ENCODE data around the gene TDRD9.

TDRD9 gene

DNA sequence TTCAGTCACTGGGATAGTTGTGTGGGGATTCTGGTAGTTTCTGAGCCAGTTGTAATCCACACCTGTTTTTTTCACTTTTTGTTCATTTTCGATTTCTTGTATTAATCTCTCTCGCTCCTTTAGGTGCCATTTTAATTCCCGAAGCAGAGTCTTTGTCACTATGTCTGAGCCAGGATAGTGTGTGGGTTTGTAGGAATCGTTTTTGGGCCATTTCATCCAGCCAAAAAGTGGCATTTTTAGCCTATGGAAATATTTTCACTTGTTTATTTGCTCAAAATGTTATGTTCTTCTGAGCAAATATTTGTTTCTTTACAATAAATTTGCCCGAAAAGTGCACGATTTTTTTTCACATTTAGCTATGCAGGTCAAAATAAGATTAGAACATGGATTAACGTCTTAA lies 13.2 kb downstream of the TDRD9 start:
- Histone ChIP-seq H3K4me3 (ENCODE audit: low read length) (no peak overlapping the region), H3K27me3 (ENCODE audit: control insufficient read depth, insufficient read depth, low read length) (no peaks in the 10 kb centered on the region), H3K9ac (ENCODE audit: low read length) (no peak overlapping the region), H3K4me1 (ENCODE audit: control insufficient read depth, insufficient read depth, low read length) (no peaks in the 10 kb centered on the region), H3K36me3 (ENCODE audit: control insufficient read depth, insufficient read depth, low read length) (no peaks in the 10 kb centered on the region), H3K9me3 (ENCODE audit: control insufficient read depth, low read length) (no peaks in the 10 kb centered on the region)

DNA sequence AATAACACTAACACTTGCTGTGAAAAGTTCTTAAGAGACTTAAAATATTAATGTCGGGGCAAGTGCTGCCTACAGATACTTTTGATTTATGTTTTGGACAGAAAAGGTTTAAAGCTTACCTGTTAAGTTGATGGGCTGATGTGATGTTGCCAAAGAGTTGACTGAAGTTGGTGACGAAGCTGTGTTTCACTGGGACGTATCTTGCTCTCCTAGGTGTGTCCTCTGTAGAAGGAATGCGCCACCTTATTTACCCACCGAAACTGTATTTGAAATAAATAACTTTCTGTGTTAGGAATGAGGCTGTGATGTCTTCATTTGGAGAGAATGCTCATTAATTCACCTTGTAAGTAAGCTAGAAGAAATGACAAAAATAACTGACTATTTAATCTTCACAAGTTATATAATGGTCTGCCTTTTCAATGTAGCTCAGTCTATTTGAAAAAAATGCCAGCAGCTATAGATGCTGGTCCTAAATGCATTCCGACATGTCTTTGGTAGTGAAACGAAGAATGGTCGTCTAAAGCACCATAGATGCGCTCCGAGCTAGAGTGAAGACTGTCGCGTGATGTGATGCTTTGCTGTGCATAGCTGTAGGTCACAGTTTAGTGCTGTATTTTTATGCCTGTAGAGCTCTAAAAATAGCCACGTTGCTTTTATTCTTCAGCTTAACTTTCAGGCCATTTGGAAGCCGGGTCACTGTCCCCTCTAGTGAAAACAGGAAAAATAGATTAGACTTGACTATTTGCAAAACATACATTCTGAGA lies 13.9 kb downstream of the TDRD9 start, which contains the start of gene RD3L:
Gene RD3L, minus strand, starts transcription at position 557 of the 764 bp plus-strand sequence. CDS start 834 bp downstream, outside the sequence.
- no peak within 1 kb of the TSS for H3K4me3 ChIP-seq (ENCODE audit: low read length)
- no peaks in the 10 kb centered on the region for H3K36me3 ChIP-seq (ENCODE audit: control insufficient read depth, insufficient read depth, low read length)
- H3K9ac ChIP-seq (ENCODE audit: low read length): no peak within 1 kb of the TSS
- no peaks in the 10 kb centered on the region for H3K4me1 ChIP-seq (ENCODE audit: control insufficient read depth, insufficient read depth, low read length)
- H3K9me3 ChIP-seq (ENCODE audit: control insufficient read depth, low read length): no peaks in the 10 kb centered on the region
- no peaks in the 10 kb centered on the region for H3K27me3 ChIP-seq (ENCODE audit: control insufficient read depth, insufficient read depth, low read length)

DNA sequence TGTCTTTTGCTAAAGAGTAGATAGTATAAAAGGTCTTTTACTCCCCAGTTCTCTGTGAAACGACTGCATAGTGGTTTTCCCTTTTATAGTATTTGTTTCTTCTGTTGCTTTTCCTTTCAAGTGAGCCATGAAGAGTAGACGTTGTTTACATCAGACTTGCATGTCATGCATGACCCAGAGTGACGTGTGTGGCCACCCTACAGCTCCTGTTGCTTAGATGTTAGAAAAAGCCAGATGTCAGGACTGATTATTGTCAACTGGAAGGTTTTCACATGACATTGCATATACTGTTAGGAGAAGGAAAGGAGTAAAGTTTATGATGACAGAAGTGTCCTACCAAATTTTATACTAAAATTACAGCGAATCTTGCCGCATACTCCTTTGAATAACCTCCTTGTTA lies 15.4 kb downstream of the TDRD9 start:
- Histone ChIP-seq H3K4me1 (ENCODE audit: control insufficient read depth, insufficient read depth, low read length) (no peaks in the 10 kb centered on the region), H3K36me3 (ENCODE audit: control insufficient read depth, insufficient read depth, low read length) (no peaks in the 10 kb centered on the region), H3K27me3 (ENCODE audit: control insufficient read depth, insufficient read depth, low read length) (no peaks in the 10 kb centered on the region), H3K9ac (ENCODE audit: low read length) (no peak overlapping the region), H3K9me3 (ENCODE audit: control insufficient read depth, low read length) (no peaks in the 10 kb centered on the region), H3K4me3 (ENCODE audit: low read length) (no peak overlapping the region)

DNA sequence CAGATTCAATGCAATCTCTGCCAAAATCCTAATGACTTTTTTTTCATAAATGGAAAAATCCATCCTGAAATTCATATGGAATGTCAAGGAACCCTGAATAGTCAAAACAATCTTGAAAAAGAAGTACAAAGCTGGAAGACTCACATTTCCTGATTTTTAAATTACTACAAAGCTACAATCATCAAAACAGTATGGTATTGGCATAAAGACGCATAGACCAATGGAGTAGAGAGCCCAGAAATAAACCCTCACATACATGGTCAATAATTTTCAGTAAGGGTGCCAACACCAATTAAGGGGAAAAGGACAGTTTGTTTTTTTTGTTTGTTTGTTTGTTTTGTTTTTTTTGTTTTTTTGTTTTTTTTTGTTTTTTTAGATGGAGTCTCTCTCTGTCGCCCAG lies 18.7 kb downstream of the TDRD9 start:
- Histone ChIP-seq H3K9me3 (ENCODE audit: control insufficient read depth, low read length) (no peaks in the 10 kb centered on the region), H3K9ac (ENCODE audit: low read length) (no peak overlapping the region), H3K4me3 (ENCODE audit: low read length) (no peak overlapping the region), H3K27me3 (ENCODE audit: control insufficient read depth, insufficient read depth, low read length) (no peaks in the 10 kb centered on the region), H3K36me3 (ENCODE audit: control insufficient read depth, insufficient read depth, low read length) (no peaks in the 10 kb centered on the region), H3K4me1 (ENCODE audit: control insufficient read depth, insufficient read depth, low read length) (no peaks in the 10 kb centered on the region)

DNA sequence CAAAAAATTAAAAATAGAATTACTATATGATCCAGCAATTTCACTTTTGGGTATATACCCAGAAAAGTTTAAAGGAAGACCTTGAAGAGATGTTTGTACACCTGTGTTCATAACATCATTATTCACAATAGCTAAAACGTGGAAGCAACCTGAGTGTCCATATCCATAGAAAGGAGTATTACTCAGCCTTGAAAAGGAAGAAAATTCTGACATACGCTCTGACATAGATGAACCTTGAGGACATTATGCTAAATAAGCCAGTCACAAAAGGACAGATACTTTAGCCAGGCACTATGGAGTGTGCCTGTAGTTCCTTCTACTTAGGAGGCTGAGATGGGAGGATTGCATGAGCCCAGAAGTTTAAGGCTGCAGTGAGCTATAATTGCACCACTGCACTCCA lies 20.2 kb downstream of the TDRD9 start:
- Histone ChIP-seq H3K36me3 (ENCODE audit: control insufficient read depth, insufficient read depth, low read length) (no peaks in the 10 kb centered on the region), H3K27me3 (ENCODE audit: control insufficient read depth, insufficient read depth, low read length) (no peaks in the 10 kb centered on the region), H3K4me3 (ENCODE audit: low read length) (no peak overlapping the region), H3K9ac (ENCODE audit: low read length) (no peak overlapping the region), H3K9me3 (ENCODE audit: control insufficient read depth, low read length) (no peaks in the 10 kb centered on the region), H3K4me1 (ENCODE audit: control insufficient read depth, insufficient read depth, low read length) (no peaks in the 10 kb centered on the region)

DNA sequence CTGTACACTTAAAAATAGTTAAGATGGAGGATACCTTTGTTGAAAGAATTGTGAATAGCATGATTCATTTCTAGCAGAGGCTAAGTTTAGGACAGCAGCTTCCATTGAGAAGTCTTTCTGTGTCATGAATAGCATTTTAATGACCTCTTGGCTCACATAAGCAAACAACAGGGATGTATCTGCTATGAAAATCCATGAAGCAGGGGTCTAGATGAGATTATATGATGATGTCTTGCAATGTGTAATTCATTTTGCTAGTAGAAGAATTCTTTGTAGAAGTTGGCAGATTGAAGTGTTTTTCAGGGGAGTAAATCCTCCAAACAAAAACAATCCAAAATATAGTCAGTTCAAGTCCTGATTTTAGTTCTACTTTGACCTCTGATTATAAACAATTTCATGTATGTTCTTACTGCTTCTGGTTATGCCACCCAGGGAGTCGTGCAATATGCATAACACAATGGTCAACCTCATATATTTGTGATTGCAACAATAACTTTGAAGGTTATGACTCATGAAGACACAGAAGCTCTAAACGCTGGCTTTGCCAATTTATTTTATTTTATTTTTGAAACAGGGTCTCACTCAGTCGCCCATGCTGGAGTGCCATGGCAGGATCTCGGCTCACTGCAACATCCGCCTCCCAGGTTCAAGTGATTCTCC lies 21.0 kb downstream of the TDRD9 start:
- H3K4me3 ChIP-seq (ENCODE audit: low read length): no peak overlapping the region
- no peaks in the 10 kb centered on the region for H3K9me3 ChIP-seq (ENCODE audit: control insufficient read depth, low read length)
- H3K9ac ChIP-seq (ENCODE audit: low read length): no peak overlapping the region
- no peaks in the 10 kb centered on the region for H3K4me1 ChIP-seq (ENCODE audit: control insufficient read depth, insufficient read depth, low read length)
- H3K27me3 ChIP-seq (ENCODE audit: control insufficient read depth, insufficient read depth, low read length): no peaks in the 10 kb centered on the region
- H3K36me3 ChIP-seq (ENCODE audit: control insufficient read depth, insufficient read depth, low read length): no peaks in the 10 kb centered on the region

DNA sequence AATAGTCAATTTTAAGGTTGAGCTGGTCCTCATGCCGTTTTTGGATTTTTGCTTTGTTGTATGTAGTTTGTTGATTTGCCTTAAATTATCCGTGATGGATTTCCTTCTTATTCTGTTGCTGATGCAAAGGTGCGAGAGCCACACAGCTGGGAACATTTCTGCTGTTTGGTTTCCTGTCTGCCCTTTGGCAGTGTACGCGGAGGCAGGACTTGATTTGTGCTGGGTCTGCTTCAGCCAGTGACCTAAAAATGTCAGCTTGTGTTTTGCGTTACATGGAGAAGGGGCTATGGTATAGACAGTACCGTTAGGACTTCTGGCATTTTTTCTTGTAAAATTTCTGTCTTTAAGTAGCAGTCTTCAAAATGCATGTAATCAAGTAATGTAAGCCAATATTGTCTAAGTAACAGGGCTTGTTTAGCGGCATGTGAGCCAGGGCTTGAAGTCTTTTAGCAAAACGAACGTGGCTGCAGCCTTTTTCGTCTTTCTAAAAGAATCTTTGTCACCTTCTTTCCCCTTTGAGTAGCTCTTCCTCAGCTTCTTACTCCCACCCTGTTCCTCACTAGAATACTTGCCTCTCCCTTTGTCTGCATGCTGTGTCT lies 32.3 kb downstream of the TDRD9 start:
- no peaks in the 10 kb centered on the region for H3K4me1 ChIP-seq (ENCODE audit: control insufficient read depth, insufficient read depth, low read length)
- H3K4me3 ChIP-seq (ENCODE audit: low read length): no peak overlapping the region
- no peaks in the 10 kb centered on the region for H3K36me3 ChIP-seq (ENCODE audit: control insufficient read depth, insufficient read depth, low read length)
- H3K9ac ChIP-seq (ENCODE audit: low read length): no peak overlapping the region
- no peaks in the 10 kb centered on the region for H3K27me3 ChIP-seq (ENCODE audit: control insufficient read depth, insufficient read depth, low read length)
- H3K9me3 ChIP-seq (ENCODE audit: control insufficient read depth, low read length): no peaks in the 10 kb centered on the region

DNA sequence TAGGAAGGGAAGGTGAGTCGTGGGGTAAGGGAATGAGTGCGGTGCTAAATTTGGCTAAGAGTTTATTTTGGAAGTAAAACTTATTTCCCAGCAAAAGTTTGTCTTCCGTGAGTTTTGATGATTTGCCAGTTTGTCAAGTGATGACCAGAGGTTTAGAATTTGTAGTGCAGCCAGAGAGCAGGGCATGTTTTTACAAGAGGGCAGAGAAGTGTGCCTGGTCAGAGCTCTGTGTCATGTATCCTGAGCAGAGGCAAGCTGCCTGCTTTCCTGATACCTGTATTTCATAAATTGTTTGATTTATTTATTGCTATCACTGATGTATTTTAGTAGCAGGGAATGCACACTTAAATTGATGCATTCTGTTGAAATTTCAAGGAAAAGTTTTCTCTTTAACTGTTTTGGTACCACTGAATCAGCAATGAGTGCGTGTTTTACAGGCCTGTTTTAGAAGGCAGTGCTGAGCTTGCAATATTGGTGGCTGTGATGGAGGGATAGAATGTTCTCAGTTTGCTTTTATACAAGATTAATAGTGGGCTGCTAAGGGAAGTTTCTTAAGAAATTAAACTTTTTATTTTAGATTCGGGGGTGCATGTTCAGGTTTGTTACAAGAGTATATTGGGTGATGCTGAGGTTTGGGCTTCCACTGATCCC lies 33.8 kb downstream of the TDRD9 start:
- no peaks in the 10 kb centered on the region for H3K36me3 ChIP-seq (ENCODE audit: control insufficient read depth, insufficient read depth, low read length)
- H3K4me3 ChIP-seq (ENCODE audit: low read length): no peak overlapping the region
- H3K27me3 ChIP-seq (ENCODE audit: control insufficient read depth, insufficient read depth, low read length): no peaks in the 10 kb centered on the region
- no peaks in the 10 kb centered on the region for H3K4me1 ChIP-seq (ENCODE audit: control insufficient read depth, insufficient read depth, low read length)
- no peak overlapping the region for H3K9ac ChIP-seq (ENCODE audit: low read length)
- no peaks in the 10 kb centered on the region for H3K9me3 ChIP-seq (ENCODE audit: control insufficient read depth, low read length)

DNA sequence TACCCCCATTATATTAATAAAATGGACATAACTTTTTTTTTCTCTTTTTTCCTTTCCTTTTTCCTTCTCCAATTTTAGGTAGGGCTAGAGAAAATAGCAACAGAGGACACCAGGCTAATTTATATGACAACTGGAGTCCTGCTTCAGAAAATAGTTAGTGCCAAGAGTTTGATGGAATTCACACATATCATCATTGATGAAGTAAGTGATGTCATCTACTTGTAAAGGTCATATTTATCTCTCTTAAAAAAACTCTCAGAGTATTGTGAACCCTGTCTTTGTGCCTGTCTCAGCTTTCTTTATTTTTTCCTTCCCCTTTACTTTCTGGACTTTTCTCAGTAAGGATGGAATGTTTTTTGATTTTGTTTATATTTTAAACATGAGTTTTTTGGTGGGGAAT lies 38.4 kb downstream of the TDRD9 start:
- Histone ChIP-seq H3K4me3 (ENCODE audit: low read length) (no peak overlapping the region), H3K4me1 (ENCODE audit: control insufficient read depth, insufficient read depth, low read length) (no peaks in the 10 kb centered on the region), H3K27me3 (ENCODE audit: control insufficient read depth, insufficient read depth, low read length) (no peaks in the 10 kb centered on the region), H3K9me3 (ENCODE audit: control insufficient read depth, low read length) (no peaks in the 10 kb centered on the region), H3K9ac (ENCODE audit: low read length) (no peak overlapping the region), H3K36me3 (ENCODE audit: control insufficient read depth, insufficient read depth, low read length) (no peaks in the 10 kb centered on the region)

DNA sequence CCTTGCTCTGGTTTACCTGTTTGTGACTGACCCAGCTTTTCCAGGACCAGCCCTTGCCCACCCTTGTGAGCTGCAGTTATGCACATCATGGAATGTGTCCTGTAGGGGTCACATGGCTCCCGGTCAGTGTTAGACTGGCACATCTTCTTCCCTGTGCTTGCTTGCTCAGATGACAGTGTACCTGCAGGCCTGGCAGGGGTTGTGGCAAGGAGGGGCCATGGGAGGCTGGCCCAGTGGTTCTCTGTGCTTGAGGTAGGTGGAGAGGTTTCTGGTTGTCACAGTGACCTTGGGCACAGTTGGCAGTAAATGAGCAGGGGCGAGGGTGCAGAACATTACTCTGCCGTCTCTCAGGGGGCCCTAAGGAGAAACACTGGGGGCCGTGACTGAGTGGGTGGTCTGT lies 41.7 kb downstream of the TDRD9 start:
- Histone ChIP-seq H3K4me1 (ENCODE audit: control insufficient read depth, insufficient read depth, low read length) (no peaks in the 10 kb centered on the region), H3K36me3 (ENCODE audit: control insufficient read depth, insufficient read depth, low read length) (no peaks in the 10 kb centered on the region), H3K9ac (ENCODE audit: low read length) (no peak overlapping the region), H3K9me3 (ENCODE audit: control insufficient read depth, low read length) (no peaks in the 10 kb centered on the region), H3K4me3 (ENCODE audit: low read length) (no peak overlapping the region), H3K27me3 (ENCODE audit: control insufficient read depth, insufficient read depth, low read length) (no peaks in the 10 kb centered on the region)

DNA sequence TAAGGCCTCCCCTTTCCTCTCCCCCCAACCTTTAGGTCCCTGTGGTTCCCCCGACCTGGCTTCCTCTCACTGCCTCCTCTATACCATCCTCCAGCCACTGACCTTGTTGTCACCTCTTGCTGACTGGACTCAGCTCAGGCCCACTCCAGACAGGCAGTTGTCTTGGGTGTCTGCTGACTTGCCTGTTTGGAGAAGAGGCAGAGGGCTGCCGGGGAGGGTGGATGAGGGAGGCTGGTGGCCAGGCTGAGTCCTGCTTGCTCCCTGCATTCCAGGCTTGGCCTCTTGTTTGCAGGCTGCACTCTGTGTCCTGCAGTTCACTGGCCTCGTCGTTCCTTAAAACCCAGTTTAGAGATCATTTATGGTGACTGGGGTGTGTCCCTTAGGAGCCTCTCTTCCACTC lies 45.1 kb downstream of the TDRD9 start:
- no peak overlapping the region for H3K9ac ChIP-seq (ENCODE audit: low read length)
- H3K4me1 ChIP-seq (ENCODE audit: control insufficient read depth, insufficient read depth, low read length): no peaks in the 10 kb centered on the region
- no peaks in the 10 kb centered on the region for H3K27me3 ChIP-seq (ENCODE audit: control insufficient read depth, insufficient read depth, low read length)
- H3K9me3 ChIP-seq (ENCODE audit: control insufficient read depth, low read length): no peaks in the 10 kb centered on the region
- H3K4me3 ChIP-seq (ENCODE audit: low read length): no peak overlapping the region
- no peaks in the 10 kb centered on the region for H3K36me3 ChIP-seq (ENCODE audit: control insufficient read depth, insufficient read depth, low read length)

DNA sequence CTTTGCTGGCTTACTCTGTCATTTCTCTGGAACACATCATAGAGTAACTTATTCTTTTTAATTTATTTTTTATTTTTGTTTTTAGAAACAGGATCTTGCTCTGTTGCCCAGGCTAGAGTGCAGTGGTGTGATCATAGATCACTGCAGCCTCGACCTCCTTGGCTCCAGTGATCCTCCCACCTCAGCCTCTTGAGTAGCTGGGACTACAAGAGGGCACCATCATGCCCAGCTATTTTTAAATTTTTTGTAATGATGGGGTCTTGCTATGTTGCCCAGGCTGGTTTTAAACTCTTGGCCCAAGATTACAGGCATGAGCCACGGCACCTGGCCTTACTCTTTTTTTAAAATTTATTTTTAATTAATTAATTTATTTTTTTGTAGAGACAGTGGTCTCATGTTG lies 46.3 kb downstream of the TDRD9 start:
- Histone ChIP-seq H3K36me3 (ENCODE audit: control insufficient read depth, insufficient read depth, low read length) (no peaks in the 10 kb centered on the region), H3K27me3 (ENCODE audit: control insufficient read depth, insufficient read depth, low read length) (no peaks in the 10 kb centered on the region), H3K9ac (ENCODE audit: low read length) (no peak overlapping the region)

More for the DNA sequence above, 46.3 kb downstream of the TDRD9 start:
- H3K4me1 ChIP-seq (ENCODE audit: control insufficient read depth, insufficient read depth, low read length): no peaks in the 10 kb centered on the region
- H3K4me3 ChIP-seq (ENCODE audit: low read length): no peak overlapping the region
- no peaks in the 10 kb centered on the region for H3K9me3 ChIP-seq (ENCODE audit: control insufficient read depth, low read length)
